Ishikawa (cell line): ENCODE data around the gene ITGA8.

Experiments
- CREB1 ChIP-seq: IDR thresholded peaks from 2 replicates; pipeline ENCODE4 v1.6.1; 2012; ENCODE audit warnings: low read depth
- RAD21 ChIP-seq: IDR thresholded peaks from 2 replicates; pipeline ENCODE4 v1.6.1; 2012; ENCODE audit warnings: low read depth
- REST ChIP-seq: IDR thresholded peaks from 2 replicates; pipeline ENCODE4 v1.6.1; 2012; ENCODE audit warnings: low read depth, mild to moderate bottlenecking
- YY1 ChIP-seq: IDR thresholded peaks from 2 replicates; pipeline ENCODE4 v1.6.1; 2012; ENCODE audit warnings: low read depth

GRCh38 chr10:15729890-15730289 is 10.2 kb upstream of the ITGA8 start:
- TF ChIP-seq CREB1 = no peak
- TF ChIP-seq YY1 = no peak
- no peak for TF ChIP-seq RAD21
- TF ChIP-seq REST = no peak
